IPS-NIHi11 (cell line): Measurements from ENCODE around the gene RPS6KL1.

Experiments
- DNase-seq: peaks from one replicate; pipeline ENCODE4 v3.0.0; 2012; ENCODE audit warnings: mixed read lengths, low spot score

The RPS6KL1 gene

GRCh38 chr14:74911704-74912103 is 11.4 kb downstream of the RPS6KL1 start:
- DNase-seq: no peak

- no peak for DNase-seq
These were observed 11.8 kb downstream of the RPS6KL1 start for GRCh38 chr14:74911221-74911620.

- no peak for DNase-seq
These were observed 12.5 kb downstream of the RPS6KL1 start for GRCh38 chr14:74910556-74910955.

- DNase-seq: no peak
These were observed 13.1 kb downstream of the RPS6KL1 start for GRCh38 chr14:74909911-74910310.

GRCh38 chr14:74909501-74909900 is 13.6 kb downstream of the RPS6KL1 start:
- DNase-seq: no peak

GRCh38 chr14:74908861-74909341 is 14.2 kb downstream of the RPS6KL1 start:
- DNase-seq: no peak

GRCh38 chr14:74907744-74908143 is 15.3 kb downstream of the RPS6KL1 start:
- no peak for DNase-seq

- peak; percentile 56 for DNase-seq
These were observed 16.0 kb downstream of the RPS6KL1 start for GRCh38 chr14:74906925-74907521.

- DNase-seq: peak; percentile 89
These were observed 17.4 kb downstream of the RPS6KL1 start for GRCh38 chr14:74905595-74906142.

GRCh38 chr14:74904635-74905503 is 18.2 kb downstream of the RPS6KL1 start:
- no peak for DNase-seq

- DNase-seq: no peak
These were observed 19.9 kb downstream of the RPS6KL1 start for GRCh38 chr14:74902941-74903705.

- DNase-seq: no peak
These were observed 24.4 kb downstream of the RPS6KL1 start for GRCh38 chr14:74898694-74899093.

GRCh38 chr14:74898083-74898482 is 25.0 kb downstream of the RPS6KL1 start:
- no peak for DNase-seq

GRCh38 chr14:74897642-74898041 is 25.4 kb downstream of the RPS6KL1 start:
- DNase-seq: no peak

GRCh38 chr14:74896400-74896799 is 26.7 kb downstream of the RPS6KL1 start:
- no peak for DNase-seq

GRCh38 chr14:74893614-74894091 is 29.4 kb downstream of the RPS6KL1 start:
- DNase-seq: no peak

- DNase-seq: no peak
These were observed 30.3 kb downstream of the RPS6KL1 start for GRCh38 chr14:74892745-74893144.

- DNase-seq: no peak
These were observed 31.2 kb downstream of the RPS6KL1 start for GRCh38 chr14:74891870-74892269.

GRCh38 chr14:74890262-74890661 is 32.8 kb downstream of the RPS6KL1 start:
- DNase-seq: no peak

- no peak for DNase-seq
These were observed 34.6 kb downstream of the RPS6KL1 start for GRCh38 chr14:74888164-74889158.

GRCh38 chr14:74886001-74886400 is 37.1 kb downstream of the RPS6KL1 start:
- DNase-seq: peak; percentile 68
